IMR-90 (cell line): ENCODE measurements around the gene GFI1. TPM values are rescaled to one million over a fixed set of nuclear protein-coding genes. Genes with fewer than 3 reads are reported as not detected.

Experiments used
- ATAC-seq: fragments of 200-7000 bp; cut with Tn5 transposase; 2 replicates; pipeline ENCODE4 v1.9.1; 2020; ENCODE audit warnings: low read depth, mild to moderate bottlenecking, moderate library complexity
- BruUV-seq: library from RNA; stranded (reverse); fragments of 400-500 nt; replicated peaks from 2 replicates; lab custom pipeline; 2021; lab: Mats Ljungman, UMichigan
- CTCF ChIA-PET: fragments of 300-600 bp; formaldehyde crosslinking; extraction: SDS; loops from one replicate; lab custom pipeline; 2021; ENCODE audit warnings: antibody characterized with exemption; lab: Yijun Ruan, JAX
- POLR2A ChIA-PET: fragments of 300-600 bp; sonication (Branson Sonifier 250); formaldehyde crosslinking; loops from one replicate; lab custom pipeline; 2022; ENCODE audit warnings: antibody characterized with exemption; ENCODE audit not compliant: unreplicated experiment; lab: Charles Lee
- DNase-seq: peaks from one replicate; pipeline ENCODE4 v3.0.0; 2013
- H2AFZ ChIP-seq: replicated peaks from 2 replicates; pipeline ENCODE3; 2013; ENCODE audit warnings: low read length, mild to moderate bottlenecking; ENCODE audit not compliant: poor library complexity
- H2AK5ac ChIP-seq: 2 replicates; pipeline ENCODE4 v1.6.1; 2013; ENCODE audit warnings: low read depth, low read length, inconsistent platforms
- H2AK9ac ChIP-seq: replicated peaks from 2 replicates; pipeline ENCODE3; 2013; ENCODE audit warnings: mild to moderate bottlenecking, low read depth, low read length, moderate library complexity; ENCODE audit not compliant: poor library complexity
- H2BK120ac ChIP-seq: 2 replicates; pipeline ENCODE4 v1.6.1; 2013; ENCODE audit warnings: low read depth, low read length, inconsistent platforms
- H2BK15ac ChIP-seq: 3 replicates; pipeline ENCODE4 v1.6.1; 2013; ENCODE audit warnings: low read depth, low read length, inconsistent platforms
- H2BK20ac ChIP-seq: 2 replicates; pipeline ENCODE4 v1.6.1; 2013; ENCODE audit warnings: low read depth, mild to moderate bottlenecking, inconsistent platforms, low read length, moderate library complexity
- H2BK5ac ChIP-seq: 2 replicates; pipeline ENCODE4 v1.6.1; 2013; ENCODE audit warnings: mild to moderate bottlenecking, low read depth, low read length, inconsistent platforms; ENCODE audit not compliant: poor library complexity, severe bottlenecking
- H3K14ac ChIP-seq: replicated peaks from 2 replicates; pipeline ENCODE4 v1.6.1; 2013; ENCODE audit warnings: low read depth, low read length, inconsistent platforms
- H3K18ac ChIP-seq: 2 replicates; pipeline ENCODE4 v1.6.1; 2013; ENCODE audit warnings: low read depth, low read length, control low read depth
- H3K23ac ChIP-seq: 2 replicates; pipeline ENCODE4 v1.6.1; 2013; ENCODE audit warnings: low read depth, low read length, inconsistent platforms
- H3K27ac ChIP-seq: 2 replicates; pipeline ENCODE4 v1.5.1; 2013; ENCODE audit warnings: mild to moderate bottlenecking, control low read depth, low read length; ENCODE audit not compliant: insufficient read depth
- H3K27me3 ChIP-seq: 2 replicates; pipeline ENCODE4 v1.6.1; 2013; ENCODE audit warnings: low read length; ENCODE audit not compliant: control insufficient read depth, insufficient read depth
- H3K36me3 ChIP-seq: 2 replicates; pipeline ENCODE4 v1.6.1; 2013; ENCODE audit warnings: low read length, mixed read lengths; ENCODE audit not compliant: control insufficient read depth, insufficient read depth
- H3K4ac ChIP-seq: 2 replicates; pipeline ENCODE4 v1.6.1; 2013; ENCODE audit warnings: low read depth, low read length, inconsistent platforms
- H3K4me1 ChIP-seq: 2 replicates; pipeline ENCODE4 v1.6.1; 2013; ENCODE audit warnings: low read length, mixed read lengths; ENCODE audit not compliant: control insufficient read depth, insufficient read depth
- H3K4me2 ChIP-seq: 2 replicates; pipeline ENCODE4 v1.6.1; 2013; ENCODE audit warnings: low read depth, mild to moderate bottlenecking, control low read depth, low read length, moderate library complexity
- H3K4me3 ChIP-seq: 2 replicates; pipeline ENCODE4 v1.5.1; 2013; ENCODE audit warnings: low read depth, mild to moderate bottlenecking, control low read depth, low read length, moderate library complexity; ENCODE audit not compliant: insufficient read depth
- H3K56ac ChIP-seq: 2 replicates; pipeline ENCODE4 v1.6.1; 2013; ENCODE audit warnings: low read length, inconsistent platforms; ENCODE audit not compliant: insufficient read depth; ENCODE audit errors: extremely low read depth
- H3K79me1 ChIP-seq, 2 experiments: 2 replicates each; pipeline ENCODE4 v1.6.1; 2013; ENCODE audit warnings: low read length in 2 of 2, inconsistent platforms in 1 of 2, low read depth in 1 of 2
- H3K9ac ChIP-seq: 2 replicates; pipeline ENCODE4 v1.6.1; 2013; ENCODE audit warnings: low read depth, low read length, control low read depth
- H3K9me1 ChIP-seq: 2 replicates; pipeline ENCODE4 v1.6.1; 2013; ENCODE audit warnings: low read length, inconsistent platforms; ENCODE audit not compliant: insufficient read depth
- H3K9me3 ChIP-seq: 2 replicates; pipeline ENCODE4 v1.6.1; 2013; ENCODE audit warnings: low read length; ENCODE audit not compliant: control insufficient read depth, insufficient read depth
- H4K20me1 ChIP-seq: 2 replicates; pipeline ENCODE4 v1.6.1; 2013; ENCODE audit warnings: low read length, inconsistent platforms; ENCODE audit not compliant: insufficient read depth
- H4K5ac ChIP-seq: 2 replicates; pipeline ENCODE4 v1.6.1; 2013; ENCODE audit warnings: mild to moderate bottlenecking, low read depth, low read length, control low read depth
- H4K8ac ChIP-seq, 2 experiments: 2 replicates each; pipeline ENCODE4 v1.6.1; 2013; ENCODE audit warnings: low read depth in 2 of 2, low read length in 2 of 2, control low read depth in 1 of 2, inconsistent platforms in 1 of 2
- H4K91ac ChIP-seq: 2 replicates; pipeline ENCODE4 v1.6.1; 2013; ENCODE audit warnings: low read depth, low read length, inconsistent platforms; ENCODE audit not compliant: insufficient read depth
- BHLHE40 ChIP-seq: fragments of 150-350 bp; IDR thresholded peaks from 2 replicates; pipeline ENCODE4 v1.6.1; 2016; ENCODE audit warnings: mild to moderate bottlenecking, low read depth, low read length
- CEBPB ChIP-seq: IDR thresholded peaks from 2 replicates; pipeline ENCODE4 v1.6.1; 2012; ENCODE audit warnings: low read depth, low read length, improper control_type of control experiment
- CHD1 ChIP-seq: IDR thresholded peaks from 2 replicates; pipeline ENCODE4 v1.6.1; 2012; ENCODE audit warnings: low read depth, low read length, improper control_type of control experiment
- CTCF ChIP-seq: conservative IDR thresholded peaks from 2 replicates; pipeline ENCODE4 v1.5.1; 2012; ENCODE audit warnings: mild to moderate bottlenecking, low read depth, low read length, improper control_type of control experiment
- FOS ChIP-seq: fragments of 150-350 bp; IDR thresholded peaks from 2 replicates; pipeline ENCODE4 v1.6.1; 2016; ENCODE audit warnings: low read depth, low read length
- MAFK ChIP-seq: IDR thresholded peaks from 2 replicates; pipeline ENCODE4 v1.6.1; 2012; ENCODE audit warnings: low read depth, low read length, improper control_type of control experiment
- MAZ ChIP-seq: IDR thresholded peaks from 2 replicates; pipeline ENCODE4 v1.6.1; 2012; ENCODE audit warnings: low read depth, mild to moderate bottlenecking, low read length, improper control_type of control experiment, moderate library complexity, borderline replicate concordance
- MXI1 ChIP-seq: IDR thresholded peaks from 2 replicates; pipeline ENCODE4 v1.6.1; 2012; ENCODE audit warnings: low read depth, mild to moderate bottlenecking, low read length, moderate library complexity, borderline replicate concordance
- NFE2L2 ChIP-seq: fragments of 150-350 bp; IDR thresholded peaks from 2 replicates; pipeline ENCODE4 v1.6.1; 2016; ENCODE audit warnings: low read depth, mild to moderate bottlenecking, low read length
- POLR2A ChIP-seq: IDR thresholded peaks from 2 replicates; pipeline ENCODE4 v1.6.1; 2012; ENCODE audit warnings: mild to moderate bottlenecking, low read depth, low read length
- RCOR1 ChIP-seq: IDR thresholded peaks from 2 replicates; pipeline ENCODE4 v1.6.1; 2012; ENCODE audit warnings: mild to moderate bottlenecking, low read length, improper control_type of control experiment; ENCODE audit not compliant: insufficient replicate concordance
- RFX5 ChIP-seq: IDR thresholded peaks from 2 replicates; pipeline ENCODE4 v1.8.0; 2012; ENCODE audit warnings: low read depth, mild to moderate bottlenecking, low read length, moderate library complexity
- SMC3 ChIP-seq: fragments of 150-350 bp; IDR thresholded peaks from 2 replicates; pipeline ENCODE4 v1.6.1; 2016; ENCODE audit warnings: low read depth, mild to moderate bottlenecking, antibody characterized with exemption, low read length, moderate library complexity
- WGBS, 2 experiments: methylation state at CpG; one replicate each; pipeline versions ENCODE4 v1.1.5 to v1.1.7; 2013; ENCODE audit warnings: missing lambda C conversion rate in 2 of 2; ENCODE audit not compliant: insufficient read length in 1 of 2; ENCODE audit errors: extremely low coverage in 2 of 2; 5-methylcytosine and 5-hydroxymethylcytosine counted together
- dilution Hi-C: fragments of 300-500 bp; cut with HindIII; formaldehyde crosslinking; loops from one replicate; pipeline ENCODE4 v1.14.3; 2018; ENCODE audit warnings: low sequenced_read_pairs; ENCODE audit not compliant: unreplicated experiment
- in situ Hi-C: fragments of 300-500 bp; cut with MboI; formaldehyde crosslinking; loops from 3 replicates; pipeline ENCODE4 v1.14.3; 2019; ENCODE audit warnings: low sequenced_read_pairs, inconsistent platforms, mixed read lengths
- intact Hi-C: fragments of 100-400 bp; cut with micrococcal nuclease; formaldehyde crosslinking; loops from 2 replicates; pipeline ENCODE4 v1.10.0; 2022
- polyA plus RNA-seq, 3 experiments: library from polyadenylated mRNA; depleted of rRNA; stranded (reverse); fragments of >200 nt; gene quantifications; 2 replicates each; pipeline ENCODE4 v1.2.3, GENCODE V29; 2012; ENCODE audit warnings: low replicate concordance in 1 of 3
- total RNA-seq: library from RNA; depleted of rRNA; stranded (reverse); fragments of >200 nt; gene quantifications from 2 replicates; pipeline ENCODE4 v1.2.3, GENCODE V29; 2012
- TF ChIP-seq, protein P1 (sequence below): fragments of 150-350 bp; IDR thresholded peaks from 2 replicates; pipeline ENCODE4 v1.6.1; 2016; ENCODE audit warnings: low read depth, mild to moderate bottlenecking, low read length, moderate library complexity, borderline replicate concordance

Gene GFI1
- total and polyA plus RNA-seq, 2 of the 4 experiments (the other 2 are of a cell fraction) = under 0.01 to 0.21 TPM

DNA sequence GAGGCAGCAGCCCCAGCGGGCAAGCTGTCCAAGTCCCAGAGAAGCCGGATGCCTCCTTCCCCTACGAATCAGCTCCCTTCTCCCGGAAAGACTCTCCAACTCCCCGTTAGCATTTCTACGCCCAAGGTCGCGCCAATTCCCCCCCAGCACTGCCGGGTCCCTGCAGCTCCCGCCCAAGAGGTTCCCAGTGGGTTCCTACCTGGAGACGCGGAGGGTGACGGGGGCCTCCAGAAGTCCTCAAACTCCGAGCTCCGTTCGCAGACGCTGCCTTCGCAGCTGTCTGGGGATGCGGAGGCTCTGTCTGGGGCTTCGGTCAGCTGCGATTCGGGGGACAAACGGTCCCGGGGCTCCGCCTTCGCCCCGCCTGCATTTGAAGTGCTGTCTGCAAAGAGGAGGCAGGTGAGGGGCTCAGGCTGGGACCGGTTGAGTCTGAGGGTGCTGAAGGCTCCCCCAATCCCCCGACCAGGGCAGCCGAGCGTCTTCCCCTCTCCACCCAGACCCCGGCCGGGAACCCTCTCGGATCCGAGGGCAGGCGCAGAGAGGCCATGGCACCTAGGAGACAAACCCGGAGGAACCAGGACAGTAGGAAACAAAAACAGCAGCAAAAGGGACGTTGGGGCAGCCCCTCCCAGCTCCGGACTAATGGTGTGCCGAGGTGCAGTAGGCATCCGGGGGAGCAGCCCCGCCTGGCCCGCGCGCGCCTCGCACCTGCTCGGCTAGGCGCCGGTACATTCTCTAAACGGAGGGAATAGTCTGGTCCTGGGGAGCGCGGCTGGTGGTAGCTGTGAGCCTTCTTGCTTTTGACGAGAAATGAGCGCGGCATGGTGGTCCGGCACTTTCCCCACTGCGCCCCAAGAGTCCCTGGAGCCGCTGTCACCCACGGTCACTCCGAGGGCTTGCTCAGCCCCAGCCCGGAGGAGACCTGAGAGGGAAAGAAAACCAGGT lies 3.8 kb downstream of the GFI1 start:
- no peak for DNase-seq
- Histone ChIP-seq H4K8ac (no peak overlapping the region), H3K9ac (no peak overlapping the region), H3K4me3 (no peak overlapping the region), H2BK20ac (no peak overlapping the region), H4K20me1 (peaks cover 17% of the 10 kb centered on the region), H3K79me1 (no peaks in the 10 kb centered on the region), H3K9me1 (no peaks in the 10 kb centered on the region), H2AK5ac (no peak overlapping the region), H4K5ac (no peak overlapping the region), H3K4me2 (peak overlapping the region; percentile 28; the same call in 1 of the 2 replicates), H2BK120ac (no peak overlapping the region), H3K18ac (no peak overlapping the region), H3K14ac (no peak overlapping the region), H3K36me3 (no peaks in the 10 kb centered on the region), H3K27me3 (peaks cover 96% of the 10 kb centered on the region), H4K91ac (no peak overlapping the region), H3K9me3 (peaks cover 13% of the 10 kb centered on the region; the same call in 1 of the 2 replicates), H3K23ac (peak overlapping the region; percentile 65; the same call in 1 of the 2 replicates), H2AK9ac (peak overlapping the region; percentile 43), H2AFZ (peak overlapping the region; percentile 79), H2BK5ac (no peak overlapping the region), H3K27ac (no peak overlapping the region), H3K56ac (no peak overlapping the region), H3K4ac (no peak overlapping the region), H2BK15ac (no peak overlapping the region), H3K4me1 (peaks cover 8% of the 10 kb centered on the region)
- in situ Hi-C loops = no loop called here
- intact Hi-C loops = loop anchor here (10.0 kb wide), 1 partner anchor 352 kb away; the partner anchor contains the start of gene RPL5
- WGBS, 2 experiments = 1% methylated on average over 37 of the region's 62 CpGs; no CpG with 5 or more reads in 1 of the 2 experiments
- no TSS peak for BruUV-seq
- no peak for ATAC-seq
- CTCF ChIA-PET = no interaction called here
- dilution Hi-C loops = no loop called here
- POLR2A ChIA-PET = no interaction called here
- TF ChIP-seq CHD1 (no peak), MAFK (no peak), MAZ (no peak), RFX5 (no peak), CEBPB (no peak), CTCF (no peak), RCOR1 (no peak), POLR2A (no peak), BHLHE40 (no peak), FOS (no peak), MXI1 (no peak), NFE2L2 (no peak), SMC3 (no peak)
- TF ChIP-seq, protein P1, sequence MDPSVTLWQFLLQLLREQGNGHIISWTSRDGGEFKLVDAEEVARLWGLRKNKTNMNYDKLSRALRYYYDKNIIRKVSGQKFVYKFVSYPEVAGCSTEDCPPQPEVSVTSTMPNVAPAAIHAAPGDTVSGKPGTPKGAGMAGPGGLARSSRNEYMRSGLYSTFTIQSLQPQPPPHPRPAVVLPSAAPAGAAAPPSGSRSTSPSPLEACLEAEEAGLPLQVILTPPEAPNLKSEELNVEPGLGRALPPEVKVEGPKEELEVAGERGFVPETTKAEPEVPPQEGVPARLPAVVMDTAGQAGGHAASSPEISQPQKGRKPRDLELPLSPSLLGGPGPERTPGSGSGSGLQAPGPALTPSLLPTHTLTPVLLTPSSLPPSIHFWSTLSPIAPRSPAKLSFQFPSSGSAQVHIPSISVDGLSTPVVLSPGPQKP = no peak
